ENCODE measurements around the gene IFIT1. TPM values are rescaled to one million over a fixed set of nuclear protein-coding genes. Genes with fewer than 3 reads are reported as not detected.
A peak's percentile ranks its signal among the peaks of the same experiment; 100 is the strongest.

The IFIT1 gene
- 10 to 100 TPM; 10.6 to 15.4 (median 11.9) TPM for total RNA-seq

DNA sequence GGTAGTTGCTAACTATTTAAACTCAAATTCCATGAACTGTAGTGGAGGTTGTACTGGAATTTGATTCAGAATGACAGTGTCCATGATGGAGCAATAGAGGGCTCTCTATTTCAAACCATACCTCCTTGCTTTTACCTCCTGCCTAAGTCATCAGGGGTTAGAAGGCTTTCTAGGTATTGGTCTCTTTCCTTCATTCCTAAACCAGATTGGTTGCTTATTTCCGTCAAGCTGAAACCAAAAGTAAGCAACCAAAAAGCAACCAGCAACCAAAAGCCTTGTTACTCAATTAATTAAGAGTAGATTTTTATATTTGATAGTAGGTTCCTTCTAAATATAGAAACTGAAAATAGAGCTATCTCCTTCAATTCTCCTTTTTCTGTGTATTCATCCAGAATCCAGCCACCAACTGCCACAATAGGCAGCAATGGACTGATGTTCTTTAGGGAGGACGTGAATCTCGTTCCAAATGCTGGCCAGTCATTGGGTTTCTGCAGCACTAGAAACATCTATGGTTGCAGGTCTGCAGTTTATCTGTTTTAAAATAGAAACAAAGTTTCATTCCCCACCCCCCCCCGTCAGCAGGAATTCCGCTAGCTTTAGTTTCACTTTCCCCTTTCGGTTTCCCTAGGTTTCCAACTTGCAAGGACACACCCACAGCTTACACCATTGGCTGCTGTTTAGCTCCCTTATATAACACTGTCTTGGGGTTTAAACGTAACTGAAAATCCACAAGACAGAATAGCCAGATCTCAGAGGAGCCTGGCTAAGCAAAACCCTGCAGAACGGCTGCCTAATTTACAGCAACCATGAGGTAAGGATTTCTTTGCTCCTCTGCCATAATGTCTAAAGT is at the start of gene IFIT1:
TSS of gene IFIT1 (plus strand) at position 717 of the 850 bp plus-strand sequence. CDS start at position 807, 90 bp downstream.
- WGBS, result 1% methylated on average over 8 of the region's 8 CpGs
- peak within 1 kb of the TSS; percentile 58 to 65 (median 61) for H3K4me3 ChIP-seq
- no peaks in the 10 kb centered on the region for H3K9me3 ChIP-seq
- no peaks in the 10 kb centered on the region for H3K27me3 ChIP-seq
- H3K36me3 ChIP-seq, result no peaks in the 10 kb centered on the region
- intact Hi-C loops (cut with DNase I), result no loop called here
- TF ChIP-seq POLR2AphosphoS5 (IDR thresholded peaks at IDR 0.05), result peak; percentile 71 to 81
- TF ChIP-seq, protein P1, sequence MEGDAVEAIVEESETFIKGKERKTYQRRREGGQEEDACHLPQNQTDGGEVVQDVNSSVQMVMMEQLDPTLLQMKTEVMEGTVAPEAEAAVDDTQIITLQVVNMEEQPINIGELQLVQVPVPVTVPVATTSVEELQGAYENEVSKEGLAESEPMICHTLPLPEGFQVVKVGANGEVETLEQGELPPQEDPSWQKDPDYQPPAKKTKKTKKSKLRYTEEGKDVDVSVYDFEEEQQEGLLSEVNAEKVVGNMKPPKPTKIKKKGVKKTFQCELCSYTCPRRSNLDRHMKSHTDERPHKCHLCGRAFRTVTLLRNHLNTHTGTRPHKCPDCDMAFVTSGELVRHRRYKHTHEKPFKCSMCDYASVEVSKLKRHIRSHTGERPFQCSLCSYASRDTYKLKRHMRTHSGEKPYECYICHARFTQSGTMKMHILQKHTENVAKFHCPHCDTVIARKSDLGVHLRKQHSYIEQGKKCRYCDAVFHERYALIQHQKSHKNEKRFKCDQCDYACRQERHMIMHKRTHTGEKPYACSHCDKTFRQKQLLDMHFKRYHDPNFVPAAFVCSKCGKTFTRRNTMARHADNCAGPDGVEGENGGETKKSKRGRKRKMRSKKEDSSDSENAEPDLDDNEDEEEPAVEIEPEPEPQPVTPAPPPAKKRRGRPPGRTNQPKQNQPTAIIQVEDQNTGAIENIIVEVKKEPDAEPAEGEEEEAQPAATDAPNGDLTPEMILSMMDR (IDR thresholded peaks at IDR 0.05), result no peak
- H3K4me1 ChIP-seq, result peaks cover 27 to 67% (median 63%) of the 10 kb centered on the region in 4 donors
- DNase-seq (ENCODE audit: extremely low spot score), result peak; percentile 91
- H3K27ac ChIP-seq (replicated peaks in 1 of 4), result peak within 1 kb of the TSS; percentile 75 to 84 (median 81)

- H3K4me1 ChIP-seq, result peaks cover 15 to 29% (median 24%) of the 10 kb centered on the region in 4 donors
- WGBS, result 92% methylated on average over 5 of the region's 5 CpGs
- intact Hi-C loops (cut with DNase I), result no loop called here
- H3K4me3 ChIP-seq, result no peak overlapping the region
- peaks cover 0 to 25% (median 15%) of the 10 kb centered on the region in 4 donors for H3K36me3 ChIP-seq
- H3K27me3 ChIP-seq, result no peaks in the 10 kb centered on the region
- H3K27ac ChIP-seq (replicated peaks in 1 of 4), result no peak overlapping the region
- no peak for DNase-seq (ENCODE audit: extremely low spot score)
- TF ChIP-seq, protein P1 (IDR thresholded peaks at IDR 0.05), result no peak
- TF ChIP-seq POLR2AphosphoS5 (IDR thresholded peaks at IDR 0.05) (no peak), EP300 (IDR thresholded peaks at IDR 0.05) (no peak), POLR2A (IDR thresholded peaks at IDR 0.05; ENCODE audit: low read depth) (no peak)
- H3K9me3 ChIP-seq, result no peaks in the 10 kb centered on the region
Measured at GRCh38 chr10:89343089-89343767, 49.2 kb upstream of the IFIT1 start.

GRCh38 chr10:89344156-89344555 is 48.3 kb upstream of the IFIT1 start:
- intact Hi-C loops (cut with DNase I), result no loop called here
- peaks cover 0 to 16% (median 6%) of the 10 kb centered on the region in 4 donors for H3K36me3 ChIP-seq
- TF ChIP-seq POLR2AphosphoS5 (IDR thresholded peaks at IDR 0.05), result no peak
- TF ChIP-seq, protein P1 (IDR thresholded peaks at IDR 0.05), result no peak
- TF ChIP-seq EP300 (IDR thresholded peaks at IDR 0.05), result no peak
- no peak for TF ChIP-seq POLR2A (IDR thresholded peaks at IDR 0.05; ENCODE audit: low read depth)
- no peak overlapping the region for H3K27ac ChIP-seq (replicated peaks in 1 of 4)
- no peak overlapping the region for H3K4me3 ChIP-seq
- no peaks in the 10 kb centered on the region for H3K27me3 ChIP-seq
- H3K9me3 ChIP-seq, result no peaks in the 10 kb centered on the region
- peaks cover 20 to 38% (median 28%) of the 10 kb centered on the region in 4 donors for H3K4me1 ChIP-seq
- no peak for DNase-seq (ENCODE audit: extremely low spot score)
- 82% methylated on average over 2 of the region's 2 CpGs for WGBS

DNA sequence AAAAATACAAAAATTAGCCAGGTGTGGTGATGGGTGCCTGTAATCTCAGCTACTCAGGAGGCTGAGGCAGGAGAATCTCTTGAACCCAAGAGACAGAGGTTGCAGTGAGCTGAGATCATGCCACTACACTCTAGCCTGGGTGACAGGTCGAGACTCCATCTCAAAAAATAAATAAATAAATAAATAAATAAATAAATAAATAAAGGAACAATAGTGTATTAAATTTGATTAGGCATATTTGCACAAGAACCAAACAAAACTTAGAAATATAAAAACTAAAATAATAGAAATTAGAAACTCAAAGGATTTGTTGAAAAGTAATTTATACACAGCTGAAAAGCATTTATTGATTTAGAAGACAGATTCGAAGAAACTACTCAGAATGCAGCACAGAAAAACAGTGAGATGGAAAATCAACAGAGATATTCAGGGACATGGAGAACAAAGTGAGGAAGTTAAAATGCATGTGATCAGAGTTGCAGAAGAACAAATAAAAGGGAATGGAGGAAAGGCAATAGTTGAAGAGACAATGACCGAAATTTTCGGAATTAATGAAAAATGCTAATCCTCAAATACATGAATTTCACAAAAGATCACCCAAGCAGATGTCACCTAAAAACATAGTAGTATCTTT is 46.9 kb upstream of the IFIT1 start:
- no peak for TF ChIP-seq EP300 (IDR thresholded peaks at IDR 0.05)
- TF ChIP-seq POLR2A (IDR thresholded peaks at IDR 0.05; ENCODE audit: low read depth), result no peak
- TF ChIP-seq, protein P1 (IDR thresholded peaks at IDR 0.05), result no peak
- TF ChIP-seq POLR2AphosphoS5 (IDR thresholded peaks at IDR 0.05), result no peak
- no peak overlapping the region for H3K27ac ChIP-seq (replicated peaks in 1 of 4)
- peaks cover 27 to 44% (median 32%) of the 10 kb centered on the region in 4 donors for H3K4me1 ChIP-seq
- H3K4me3 ChIP-seq, result no peak overlapping the region
- DNase-seq (ENCODE audit: extremely low spot score), result no peak
- no peaks in the 10 kb centered on the region for H3K9me3 ChIP-seq
- peaks cover 0 to 2% (median 0%) of the 10 kb centered on the region in 4 donors for H3K36me3 ChIP-seq
- WGBS, result 90% methylated on average over 4 of the region's 4 CpGs
- no peaks in the 10 kb centered on the region for H3K27me3 ChIP-seq
- intact Hi-C loops (cut with DNase I), result no loop called here
